ENCODE data around the gene NPAS3. TPM values are rescaled to one million over a fixed set of nuclear protein-coding genes. Genes with fewer than 3 reads are reported as not detected.

NPAS3 gene
- total RNA-seq, 1 experiment from 2014 or later: not detected

DNA sequence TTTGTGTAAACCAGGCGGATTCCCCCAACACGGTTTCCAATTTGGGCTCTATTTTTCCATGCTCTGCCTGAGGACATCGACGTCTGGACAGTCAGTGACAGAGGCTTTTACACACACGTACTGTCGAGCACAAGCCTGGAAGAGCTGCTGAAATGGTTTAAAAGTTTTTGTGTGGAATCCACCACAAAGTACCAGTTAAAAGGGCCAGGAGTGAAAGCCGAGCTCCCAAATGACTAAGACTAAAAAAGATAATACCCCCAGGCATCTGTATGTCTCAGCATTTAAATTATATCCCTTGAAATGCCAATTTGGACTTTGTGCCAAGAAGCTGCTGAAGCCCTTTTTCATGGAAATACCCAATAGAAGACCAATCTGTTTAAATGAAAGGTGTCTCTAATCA lies 839.0 kb downstream of the NPAS3 start:
- Histone ChIP-seq H4K20me1 (ENCODE audit: insufficient read depth) (no peaks in the 10 kb centered on the region), H3K4me1 (ENCODE audit: control insufficient read depth in 1 of 2, insufficient read depth in 2 of 2, low read length in 2 of 2) (no peaks in the 10 kb centered on the region), H3K27ac (ENCODE audit: low read depth, low read length) (no peak overlapping the region), H3K4me3 (replicated peaks in 1 of 2; ENCODE audit: low read depth in 1 of 2, low read length in 2 of 2) (no peak overlapping the region), H3K9me3 (ENCODE audit: control insufficient read depth in 1 of 2, insufficient read depth in 1 of 2, low read depth in 1 of 2, low read length in 2 of 2) (no peaks in the 10 kb centered on the region), H3K27me3 (ENCODE audit: insufficient read depth, low read length) (peaks cover 45% of the 10 kb centered on the region), H3K79me2 (ENCODE audit: insufficient read depth, low read length) (no peaks in the 10 kb centered on the region), H3K9ac (ENCODE audit: low read length) (no peak overlapping the region), H3K9me2 (ENCODE audit: insufficient read depth) (no peaks in the 10 kb centered on the region), H3K4me2 (ENCODE audit: low read length) (no peak overlapping the region), H3K36me3 (ENCODE audit: control insufficient read depth in 1 of 2, insufficient read depth in 2 of 2, low read length in 2 of 2) (no peaks in the 10 kb centered on the region), H2AFZ (ENCODE audit: low read depth, low read length, poor library complexity, severe bottlenecking) (no peak overlapping the region)
- TF ChIP-seq, protein P1, sequence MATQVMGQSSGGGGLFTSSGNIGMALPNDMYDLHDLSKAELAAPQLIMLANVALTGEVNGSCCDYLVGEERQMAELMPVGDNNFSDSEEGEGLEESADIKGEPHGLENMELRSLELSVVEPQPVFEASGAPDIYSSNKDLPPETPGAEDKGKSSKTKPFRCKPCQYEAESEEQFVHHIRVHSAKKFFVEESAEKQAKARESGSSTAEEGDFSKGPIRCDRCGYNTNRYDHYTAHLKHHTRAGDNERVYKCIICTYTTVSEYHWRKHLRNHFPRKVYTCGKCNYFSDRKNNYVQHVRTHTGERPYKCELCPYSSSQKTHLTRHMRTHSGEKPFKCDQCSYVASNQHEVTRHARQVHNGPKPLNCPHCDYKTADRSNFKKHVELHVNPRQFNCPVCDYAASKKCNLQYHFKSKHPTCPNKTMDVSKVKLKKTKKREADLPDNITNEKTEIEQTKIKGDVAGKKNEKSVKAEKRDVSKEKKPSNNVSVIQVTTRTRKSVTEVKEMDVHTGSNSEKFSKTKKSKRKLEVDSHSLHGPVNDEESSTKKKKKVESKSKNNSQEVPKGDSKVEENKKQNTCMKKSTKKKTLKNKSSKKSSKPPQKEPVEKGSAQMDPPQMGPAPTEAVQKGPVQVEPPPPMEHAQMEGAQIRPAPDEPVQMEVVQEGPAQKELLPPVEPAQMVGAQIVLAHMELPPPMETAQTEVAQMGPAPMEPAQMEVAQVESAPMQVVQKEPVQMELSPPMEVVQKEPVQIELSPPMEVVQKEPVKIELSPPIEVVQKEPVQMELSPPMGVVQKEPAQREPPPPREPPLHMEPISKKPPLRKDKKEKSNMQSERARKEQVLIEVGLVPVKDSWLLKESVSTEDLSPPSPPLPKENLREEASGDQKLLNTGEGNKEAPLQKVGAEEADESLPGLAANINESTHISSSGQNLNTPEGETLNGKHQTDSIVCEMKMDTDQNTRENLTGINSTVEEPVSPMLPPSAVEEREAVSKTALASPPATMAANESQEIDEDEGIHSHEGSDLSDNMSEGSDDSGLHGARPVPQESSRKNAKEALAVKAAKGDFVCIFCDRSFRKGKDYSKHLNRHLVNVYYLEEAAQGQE (IDR thresholded peaks at IDR 0.05; ENCODE audit: low read depth): no peak
- TF ChIP-seq CEBPB (IDR thresholded peaks at IDR 0.05; ENCODE audit: low read depth) (no peak), FOSL1 (IDR thresholded peaks at IDR 0.05; ENCODE audit: low read depth) (no peak), YY1 (IDR thresholded peaks at IDR 0.05; ENCODE audit: extremely low read depth, insufficient replicate concordance, low read depth, low read length) (no peak), TCF7L2 (IDR thresholded peaks at IDR 0.05; ENCODE audit: borderline replicate concordance, extremely low read depth, insufficient read depth, insufficient read length) (no peak), ZNF274 (IDR thresholded peaks at IDR 0.05; ENCODE audit: low read depth, low read length) (no peak), ELF1 (IDR thresholded peaks at IDR 0.05; ENCODE audit: borderline replicate concordance, low read depth) (no peak), POLR2AphosphoS5 (IDR thresholded peaks at IDR 0.05; ENCODE audit: low read depth, low read length) (no peak), JUND (IDR thresholded peaks at IDR 0.05) (no peak), EZH2phosphoT487 (IDR thresholded peaks at IDR 0.05; ENCODE audit: borderline replicate concordance) (no peak), ZFX (IDR thresholded peaks at IDR 0.05) (no peak), RAD21 (IDR thresholded peaks at IDR 0.05; ENCODE audit: low read depth) (no peak), CBX3 (IDR thresholded peaks at IDR 0.05; ENCODE audit: low read depth) (no peak)
- TF ChIP-seq, protein P2, sequence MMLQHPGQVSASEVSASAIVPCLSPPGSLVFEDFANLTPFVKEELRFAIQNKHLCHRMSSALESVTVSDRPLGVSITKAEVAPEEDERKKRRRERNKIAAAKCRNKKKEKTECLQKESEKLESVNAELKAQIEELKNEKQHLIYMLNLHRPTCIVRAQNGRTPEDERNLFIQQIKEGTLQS (IDR thresholded peaks at IDR 0.05): no peak
- TF ChIP-seq, protein P3, sequence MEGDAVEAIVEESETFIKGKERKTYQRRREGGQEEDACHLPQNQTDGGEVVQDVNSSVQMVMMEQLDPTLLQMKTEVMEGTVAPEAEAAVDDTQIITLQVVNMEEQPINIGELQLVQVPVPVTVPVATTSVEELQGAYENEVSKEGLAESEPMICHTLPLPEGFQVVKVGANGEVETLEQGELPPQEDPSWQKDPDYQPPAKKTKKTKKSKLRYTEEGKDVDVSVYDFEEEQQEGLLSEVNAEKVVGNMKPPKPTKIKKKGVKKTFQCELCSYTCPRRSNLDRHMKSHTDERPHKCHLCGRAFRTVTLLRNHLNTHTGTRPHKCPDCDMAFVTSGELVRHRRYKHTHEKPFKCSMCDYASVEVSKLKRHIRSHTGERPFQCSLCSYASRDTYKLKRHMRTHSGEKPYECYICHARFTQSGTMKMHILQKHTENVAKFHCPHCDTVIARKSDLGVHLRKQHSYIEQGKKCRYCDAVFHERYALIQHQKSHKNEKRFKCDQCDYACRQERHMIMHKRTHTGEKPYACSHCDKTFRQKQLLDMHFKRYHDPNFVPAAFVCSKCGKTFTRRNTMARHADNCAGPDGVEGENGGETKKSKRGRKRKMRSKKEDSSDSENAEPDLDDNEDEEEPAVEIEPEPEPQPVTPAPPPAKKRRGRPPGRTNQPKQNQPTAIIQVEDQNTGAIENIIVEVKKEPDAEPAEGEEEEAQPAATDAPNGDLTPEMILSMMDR (IDR thresholded peaks at IDR 0.05 in 2 of 3, conservative IDR thresholded peaks at IDR 0.05 in 1 of 3; ENCODE audit: borderline replicate concordance in 1 of 3, insufficient read depth in 1 of 3, low read depth in 2 of 3, low read length in 2 of 3): no peak
- no TSS peak for BruUV-seq (replicated peaks)
- DNase-seq (ENCODE audit: low read depth, low spot score) (no peak), ATAC-seq (no peak)
- ChIA-PET RAD21 (ENCODE audit: low non-redundant PET in 1 of 2, low total read pairs in 2 of 2, uncharacterized antibody in 2 of 2, unreplicated experiment in 2 of 2) (no interaction called here), CTCF (no interaction called here), POLR2A (no interaction called here)
- intact Hi-C loops (cut with micrococcal nuclease): no loop called here
